ENCODE data around the gene ATXN3L.

DNA sequence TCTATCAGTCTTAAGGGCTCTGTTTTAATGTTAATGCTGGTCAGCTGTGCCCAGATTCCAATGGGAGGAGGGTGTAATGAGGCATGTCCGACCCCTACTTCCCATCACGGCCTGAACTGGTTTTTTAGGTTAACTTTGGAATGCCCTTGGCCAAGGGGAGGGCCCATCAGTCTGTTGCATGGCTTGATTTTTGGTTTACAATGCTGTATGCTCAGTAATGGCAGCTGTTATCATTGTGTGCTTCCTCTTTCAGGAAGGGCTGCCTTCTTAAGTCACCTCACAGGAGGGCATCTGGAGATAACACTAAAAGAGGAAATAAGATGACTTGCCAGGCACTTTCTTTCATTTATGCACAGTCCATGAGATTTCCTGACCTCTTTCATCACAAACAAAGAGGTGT lies 36.3 kb downstream of the ATXN3L start:
- TF ChIP-seq, protein P1, sequence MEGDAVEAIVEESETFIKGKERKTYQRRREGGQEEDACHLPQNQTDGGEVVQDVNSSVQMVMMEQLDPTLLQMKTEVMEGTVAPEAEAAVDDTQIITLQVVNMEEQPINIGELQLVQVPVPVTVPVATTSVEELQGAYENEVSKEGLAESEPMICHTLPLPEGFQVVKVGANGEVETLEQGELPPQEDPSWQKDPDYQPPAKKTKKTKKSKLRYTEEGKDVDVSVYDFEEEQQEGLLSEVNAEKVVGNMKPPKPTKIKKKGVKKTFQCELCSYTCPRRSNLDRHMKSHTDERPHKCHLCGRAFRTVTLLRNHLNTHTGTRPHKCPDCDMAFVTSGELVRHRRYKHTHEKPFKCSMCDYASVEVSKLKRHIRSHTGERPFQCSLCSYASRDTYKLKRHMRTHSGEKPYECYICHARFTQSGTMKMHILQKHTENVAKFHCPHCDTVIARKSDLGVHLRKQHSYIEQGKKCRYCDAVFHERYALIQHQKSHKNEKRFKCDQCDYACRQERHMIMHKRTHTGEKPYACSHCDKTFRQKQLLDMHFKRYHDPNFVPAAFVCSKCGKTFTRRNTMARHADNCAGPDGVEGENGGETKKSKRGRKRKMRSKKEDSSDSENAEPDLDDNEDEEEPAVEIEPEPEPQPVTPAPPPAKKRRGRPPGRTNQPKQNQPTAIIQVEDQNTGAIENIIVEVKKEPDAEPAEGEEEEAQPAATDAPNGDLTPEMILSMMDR (tag by site-specific recombination; IDR thresholded peaks at IDR 0.05), result no peak
- TF ChIP-seq ZBTB1 (tag by site-specific recombination; IDR thresholded peaks at IDR 0.05) (no peak), ZBTB17 (tag by site-specific recombination; IDR thresholded peaks at IDR 0.05) (no peak)
- TF ChIP-seq, protein P2, sequence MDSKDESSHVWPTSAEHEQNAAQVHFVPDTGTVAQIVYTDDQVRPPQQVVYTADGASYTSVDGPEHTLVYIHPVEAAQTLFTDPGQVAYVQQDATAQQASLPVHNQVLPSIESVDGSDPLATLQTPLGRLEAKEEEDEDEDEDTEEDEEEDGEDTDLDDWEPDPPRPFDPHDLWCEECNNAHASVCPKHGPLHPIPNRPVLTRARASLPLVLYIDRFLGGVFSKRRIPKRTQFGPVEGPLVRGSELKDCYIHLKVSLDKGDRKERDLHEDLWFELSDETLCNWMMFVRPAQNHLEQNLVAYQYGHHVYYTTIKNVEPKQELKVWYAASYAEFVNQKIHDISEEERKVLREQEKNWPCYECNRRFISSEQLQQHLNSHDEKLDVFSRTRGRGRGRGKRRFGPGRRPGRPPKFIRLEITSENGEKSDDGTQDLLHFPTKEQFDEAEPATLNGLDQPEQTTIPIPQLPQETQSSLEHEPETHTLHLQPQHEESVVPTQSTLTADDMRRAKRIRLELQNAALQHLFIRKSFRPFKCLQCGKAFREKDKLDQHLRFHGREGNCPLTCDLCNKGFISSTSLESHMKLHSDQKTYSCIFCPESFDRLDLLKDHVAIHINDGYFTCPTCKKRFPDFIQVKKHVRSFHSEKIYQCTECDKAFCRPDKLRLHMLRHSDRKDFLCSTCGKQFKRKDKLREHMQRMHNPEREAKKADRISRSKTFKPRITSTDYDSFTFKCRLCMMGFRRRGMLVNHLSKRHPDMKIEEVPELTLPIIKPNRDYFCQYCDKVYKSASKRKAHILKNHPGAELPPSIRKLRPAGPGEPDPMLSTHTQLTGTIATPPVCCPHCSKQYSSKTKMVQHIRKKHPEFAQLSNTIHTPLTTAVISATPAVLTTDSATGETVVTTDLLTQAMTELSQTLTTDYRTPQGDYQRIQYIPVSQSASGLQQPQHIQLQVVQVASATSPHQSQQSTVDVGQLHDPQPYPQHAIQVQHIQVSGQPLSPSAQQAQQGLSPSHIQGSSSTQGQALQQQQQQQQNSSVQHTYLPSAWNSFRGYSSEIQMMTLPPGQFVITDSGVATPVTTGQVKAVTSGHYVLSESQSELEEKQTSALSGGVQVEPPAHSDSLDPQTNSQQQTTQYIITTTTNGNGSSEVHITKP (tag by site-specific recombination; IDR thresholded peaks at IDR 0.05), result no peak

Data from HEK293 (cell line).